Osteocyte (in vitro differentiated cells): ENCODE results near the gene PTPN12. TPM values are rescaled to one million over a fixed set of nuclear protein-coding genes. Genes with fewer than 3 reads are reported as not detected.

ENCODE experiments used
- DNase-seq: peaks from one replicate; pipeline ENCODE4 v3.0.0; 2021; ENCODE audit warnings: mixed read lengths; ENCODE audit not compliant: unreplicated experiment; ENCODE audit errors: extremely low spot score
- H3K27ac Mint-ChIP-seq: one replicate; pipeline ENCODE4 v1.8.0; 2021; ENCODE audit warnings: mild to moderate bottlenecking, mixed read lengths; ENCODE audit not compliant: unreplicated experiment
- H3K27me3 Mint-ChIP-seq: one replicate; pipeline ENCODE4 v1.8.0; 2021; ENCODE audit warnings: mixed read lengths; ENCODE audit not compliant: unreplicated experiment
- H3K36me3 Mint-ChIP-seq: one replicate; pipeline ENCODE4 v1.8.0; 2021; ENCODE audit warnings: mixed read lengths; ENCODE audit not compliant: unreplicated experiment
- H3K4me1 Mint-ChIP-seq: one replicate; pipeline ENCODE4 v1.8.0; 2021; ENCODE audit warnings: mixed read lengths; ENCODE audit not compliant: unreplicated experiment
- H3K4me3 Mint-ChIP-seq: one replicate; pipeline ENCODE4 v1.8.0; 2021; ENCODE audit warnings: mild to moderate bottlenecking, moderate library complexity, mixed read lengths; ENCODE audit not compliant: unreplicated experiment
- H3K9me3 Mint-ChIP-seq: one replicate; pipeline ENCODE4 v1.8.0; 2021; ENCODE audit warnings: mixed read lengths; ENCODE audit not compliant: unreplicated experiment
- CTCF ChIP-seq: fragments of 200-600 bp; sonication (generic); IDR thresholded peaks from 2 replicates; pipeline ENCODE4 v1.5.0; 2021; ENCODE audit warnings: antibody characterized with exemption, mild to moderate bottlenecking, moderate library complexity
- total RNA-seq: library from RNA; stranded (reverse); gene quantifications from 2 replicates; pipeline ENCODE4 v1.2.1, GENCODE V29; 2021

Gene PTPN12
- total RNA-seq, 1 donor from 2014 or later: 85.4 TPM

GRCh38 chr7:77687100-77687746 lies 150.1 kb downstream of the PTPN12 start:
- no peaks in the 10 kb centered on the region for H3K9me3 Mint-ChIP-seq
- H3K27me3 Mint-ChIP-seq: no peaks in the 10 kb centered on the region
- no peak for DNase-seq
- peaks cover 32% of the 10 kb centered on the region for H3K4me1 Mint-ChIP-seq
- H3K4me3 Mint-ChIP-seq: no peak overlapping the region
- no peak overlapping the region for H3K27ac Mint-ChIP-seq
- H3K36me3 Mint-ChIP-seq: peaks cover 6% of the 10 kb centered on the region
- TF ChIP-seq CTCF: no peak

- peaks cover 32% of the 10 kb centered on the region for H3K4me1 Mint-ChIP-seq
- no peaks in the 10 kb centered on the region for H3K9me3 Mint-ChIP-seq
- H3K4me3 Mint-ChIP-seq: no peak overlapping the region
- H3K27ac Mint-ChIP-seq: no peak overlapping the region
- no peak for DNase-seq
- no peaks in the 10 kb centered on the region for H3K27me3 Mint-ChIP-seq
- H3K36me3 Mint-ChIP-seq: peaks cover 4% of the 10 kb centered on the region
- TF ChIP-seq CTCF: no peak
Measured at GRCh38 chr7:77687747-77688144, 150.7 kb downstream of the PTPN12 start.

Other genes with a start within 250 kb of the PTPN12 start
- 0.83 and 0.84 TPM in 2 replicates for gene GSAP, start 120.9 kb upstream of the PTPN12 start, total RNA-seq
- 13.0 and 14.2 TPM in 2 replicates for gene RSBN1L, start 159.2 kb downstream of the PTPN12 start, total RNA-seq